ENCODE data around the gene TMEM240.
"Not testable (repeated sequence)": the region's sequence is repeated elsewhere in the genome, so short reads cannot be mapped to it uniquely, and the experiment has no call there.

TMEM240 gene

GRCh38 chr1:1563688-1564087, 23.3 kb upstream of the TMEM240 start:
- H3K36me3 Mint-ChIP-seq (ENCODE audit: low read depth), result peaks cover 51% of the 10 kb centered on the region
- peaks cover 14% of the 10 kb centered on the region for H3K4me1 Mint-ChIP-seq (ENCODE audit: low read depth)
- no peak overlapping the region for H3K4me3 Mint-ChIP-seq
- H3K27me3 Mint-ChIP-seq, result no peaks in the 10 kb centered on the region
- no peaks in the 10 kb centered on the region for H3K9me3 Mint-ChIP-seq
- H3K27ac Mint-ChIP-seq, result no peak overlapping the region

- Mint-ChIP-seq H3K27me3 (no peaks in the 10 kb centered on the region), H3K27ac (no peak overlapping the region), H3K4me3 (no peak overlapping the region), H3K36me3 (ENCODE audit: low read depth) (peaks cover 51% of the 10 kb centered on the region), H3K4me1 (ENCODE audit: low read depth) (peaks cover 11% of the 10 kb centered on the region), H3K9me3 (no peaks in the 10 kb centered on the region)
Observed at GRCh38 chr1:1562556-1563195, 22.3 kb upstream of the TMEM240 start.

GRCh38 chr1:1561801-1562470, 21.5 kb upstream of the TMEM240 start:
- Mint-ChIP-seq H3K36me3 (ENCODE audit: low read depth) (peaks cover 44% of the 10 kb centered on the region), H3K4me1 (ENCODE audit: low read depth) (peaks cover 4% of the 10 kb centered on the region), H3K27me3 (no peaks in the 10 kb centered on the region), H3K27ac (no peak overlapping the region), H3K4me3 (no peak overlapping the region), H3K9me3 (no peaks in the 10 kb centered on the region)

- Mint-ChIP-seq H3K9me3 (no peaks in the 10 kb centered on the region), H3K27me3 (no peaks in the 10 kb centered on the region), H3K4me3 (no peak overlapping the region), H3K36me3 (ENCODE audit: low read depth) (peaks cover 37% of the 10 kb centered on the region), H3K4me1 (ENCODE audit: low read depth) (no peaks in the 10 kb centered on the region), H3K27ac (no peak overlapping the region)
Observed at GRCh38 chr1:1560178-1560577, 19.8 kb upstream of the TMEM240 start.

- Mint-ChIP-seq H3K4me3 (no peak overlapping the region), H3K27ac (no peak overlapping the region), H3K27me3 (no peaks in the 10 kb centered on the region), H3K9me3 (no peaks in the 10 kb centered on the region), H3K4me1 (ENCODE audit: low read depth) (peaks cover 4% of the 10 kb centered on the region), H3K36me3 (ENCODE audit: low read depth) (peaks cover 27% of the 10 kb centered on the region)
Observed at GRCh38 chr1:1559066-1559465, 18.6 kb upstream of the TMEM240 start.

- Mint-ChIP-seq H3K36me3 (ENCODE audit: low read depth) (peaks cover 22% of the 10 kb centered on the region), H3K27me3 (no peaks in the 10 kb centered on the region), H3K4me1 (ENCODE audit: low read depth) (peaks cover 4% of the 10 kb centered on the region), H3K9me3 (no peaks in the 10 kb centered on the region), H3K4me3 (no peak overlapping the region), H3K27ac (no peak overlapping the region)
Observed at GRCh38 chr1:1558591-1558990, 18.2 kb upstream of the TMEM240 start.

GRCh38 chr1:1557688-1558087, 17.3 kb upstream of the TMEM240 start:
- H3K4me1 Mint-ChIP-seq (ENCODE audit: low read depth); H3K9me3 Mint-ChIP-seq; H3K27me3 Mint-ChIP-seq; H3K27ac Mint-ChIP-seq; H3K4me3 Mint-ChIP-seq: not testable (repeated sequence)
- peaks cover 18% of the 10 kb centered on the region for H3K36me3 Mint-ChIP-seq (ENCODE audit: low read depth)

- not testable (repeated sequence) for H3K27me3 Mint-ChIP-seq; H3K4me3 Mint-ChIP-seq; H3K9me3 Mint-ChIP-seq; H3K4me1 Mint-ChIP-seq (ENCODE audit: low read depth); H3K27ac Mint-ChIP-seq
- H3K36me3 Mint-ChIP-seq (ENCODE audit: low read depth), result peaks cover 10% of the 10 kb centered on the region
Observed at GRCh38 chr1:1556961-1557360, 16.5 kb upstream of the TMEM240 start.

- no peaks in the 10 kb centered on the region for H3K9me3 Mint-ChIP-seq
- H3K27ac Mint-ChIP-seq, result no peak overlapping the region
- H3K4me1 Mint-ChIP-seq (ENCODE audit: low read depth), result peaks cover 4% of the 10 kb centered on the region
- H3K4me3 Mint-ChIP-seq, result no peak overlapping the region
- H3K27me3 Mint-ChIP-seq, result no peaks in the 10 kb centered on the region
- H3K36me3 Mint-ChIP-seq (ENCODE audit: low read depth), result peaks cover 6% of the 10 kb centered on the region
Observed at GRCh38 chr1:1556505-1556904, 16.1 kb upstream of the TMEM240 start.

- no peak overlapping the region for H3K4me3 Mint-ChIP-seq
- no peak overlapping the region for H3K27ac Mint-ChIP-seq
- H3K36me3 Mint-ChIP-seq (ENCODE audit: low read depth), result no peaks in the 10 kb centered on the region
- no peaks in the 10 kb centered on the region for H3K9me3 Mint-ChIP-seq
- peaks cover 4% of the 10 kb centered on the region for H3K4me1 Mint-ChIP-seq (ENCODE audit: low read depth)
- H3K27me3 Mint-ChIP-seq, result no peaks in the 10 kb centered on the region
Observed at GRCh38 chr1:1554926-1555915, 14.8 kb upstream of the TMEM240 start.

- Mint-ChIP-seq H3K4me1 (ENCODE audit: low read depth) (peaks cover 4% of the 10 kb centered on the region), H3K4me3 (no peak overlapping the region), H3K27ac (no peak overlapping the region), H3K9me3 (no peaks in the 10 kb centered on the region), H3K36me3 (ENCODE audit: low read depth) (no peaks in the 10 kb centered on the region), H3K27me3 (no peaks in the 10 kb centered on the region)
Observed at GRCh38 chr1:1554550-1554925, 14.1 kb upstream of the TMEM240 start.

GRCh38 chr1:1553821-1554494, 13.5 kb upstream of the TMEM240 start:
- no peaks in the 10 kb centered on the region for H3K9me3 Mint-ChIP-seq
- H3K4me3 Mint-ChIP-seq, result no peak overlapping the region
- no peak overlapping the region for H3K27ac Mint-ChIP-seq
- peaks cover 4% of the 10 kb centered on the region for H3K4me1 Mint-ChIP-seq (ENCODE audit: low read depth)
- H3K27me3 Mint-ChIP-seq, result no peaks in the 10 kb centered on the region
- H3K36me3 Mint-ChIP-seq (ENCODE audit: low read depth), result no peaks in the 10 kb centered on the region

GRCh38 chr1:1552263-1552639, 11.8 kb upstream of the TMEM240 start:
- Mint-ChIP-seq H3K9me3 (no peaks in the 10 kb centered on the region), H3K4me3 (no peak overlapping the region), H3K27me3 (no peaks in the 10 kb centered on the region), H3K27ac (no peak overlapping the region), H3K4me1 (ENCODE audit: low read depth) (peaks cover 4% of the 10 kb centered on the region), H3K36me3 (ENCODE audit: low read depth) (no peaks in the 10 kb centered on the region)

- Mint-ChIP-seq H3K4me3 (no peak overlapping the region), H3K27me3 (no peaks in the 10 kb centered on the region)
Observed at GRCh38 chr1:1551524-1552262, 11.3 kb upstream of the TMEM240 start.

More at GRCh38 chr1:1551524-1552262, 11.3 kb upstream of the TMEM240 start:
- Mint-ChIP-seq H3K9me3 (no peaks in the 10 kb centered on the region), H3K4me1 (ENCODE audit: low read depth) (peaks cover 4% of the 10 kb centered on the region), H3K27ac (no peak overlapping the region), H3K36me3 (ENCODE audit: low read depth) (no peaks in the 10 kb centered on the region)

Data from stimulated activated naive CD8-positive, alpha-beta T cell treated with anti-CD3 and anti-CD28 coated beads, Interleukin-15, Interleukin-2, amounts not matched to agents 100 ng/mL and 50 ng/mL, for 24 hours (primary cell).